Lower lobe of right lung (tissue), 2 donors: ENCODE measurements around the gene FAM181A. TPM values are rescaled to one million over a fixed set of nuclear protein-coding genes. Genes with fewer than 3 reads are reported as not detected.
A peak's percentile ranks its signal among the peaks of the same experiment; 100 is the strongest.

Experiments used
- ATAC-seq, 2 donors: fragments of 200-7000 bp; cut with Tn5 transposase; one replicate each; pipeline ENCODE4 v1.9.1; 2020 to 2022; ENCODE audit warnings: mild to moderate bottlenecking in 2 of 2, moderate library complexity in 2 of 2
- DNase-seq: peaks from one replicate; pipeline ENCODE4 v3.0.0-alpha.2; 2020
- H3K27ac ChIP-seq: fragments of 200-600 bp; one replicate; pipeline ENCODE4 v1.8.0; 2022
- H3K27me3 ChIP-seq: fragments of 200-600 bp; one replicate; pipeline ENCODE4 v1.8.0; 2022; ENCODE audit warnings: low read depth
- H3K36me3 ChIP-seq: fragments of 200-600 bp; one replicate; pipeline ENCODE4 v1.8.0; 2022; ENCODE audit warnings: mild to moderate bottlenecking
- H3K4me1 ChIP-seq: fragments of 200-600 bp; one replicate; pipeline ENCODE4 v1.8.0; 2022
- H3K4me3 ChIP-seq: fragments of 200-600 bp; one replicate; pipeline ENCODE4 v1.8.0; 2022; ENCODE audit warnings: mild to moderate bottlenecking
- H3K9me3 ChIP-seq: fragments of 200-600 bp; one replicate; pipeline ENCODE4 v1.8.0; 2022
- CTCF ChIP-seq: fragments of 200-600 bp; IDR thresholded peaks from one replicate; pipeline ENCODE4 v1.8.0; 2022; ENCODE audit warnings: antibody characterized with exemption, mild to moderate bottlenecking
- intact Hi-C: fragments of 100-400 bp; cut with DNase I; formaldehyde crosslinking; loops from one replicate; pipeline ENCODE4 v1.11.0; 2022
- total RNA-seq: library from RNA; stranded (reverse); fragmentation: NEBNext Ultra II Directional; extraction: Animal tissue kit (Norgen Biotek cat#: 25700); gene quantifications from one replicate; pipeline ENCODE4 v1.2.1, GENCODE V29; 2021
- donor health status: DM: no; HTN: yes; CAD: no; lungs with severe emphysema.

FAM181A gene
- total RNA-seq, 1 donor from 2014 or later = 6.4 TPM

- intact Hi-C loops = no loop called here
- no peaks in the 10 kb centered on the region for H3K9me3 ChIP-seq
- no peaks in the 10 kb centered on the region for H3K27me3 ChIP-seq
- no peak overlapping the region for H3K27ac ChIP-seq
- DNase-seq (peak; percentile 36), ATAC-seq (no peak)
- H3K36me3 ChIP-seq = no peaks in the 10 kb centered on the region
- TF ChIP-seq CTCF = no peak
- no peaks in the 10 kb centered on the region for H3K4me1 ChIP-seq
- no peak overlapping the region for H3K4me3 ChIP-seq
These were observed 20.1 kb downstream of the FAM181A start for GRCh38 chr14:93947282-93947681.

- no peak for ATAC-seq
These were observed 22.4 kb downstream of the FAM181A start for GRCh38 chr14:93949511-93950075.

GRCh38 chr14:93950948-93951634, 23.9 kb downstream of the FAM181A start:
- Histone ChIP-seq H3K9me3 (no peaks in the 10 kb centered on the region), H3K4me3 (no peak overlapping the region), H3K36me3 (no peaks in the 10 kb centered on the region), H3K27ac (no peak overlapping the region), H3K27me3 (no peaks in the 10 kb centered on the region), H3K4me1 (peaks cover 16% of the 10 kb centered on the region)
- TF ChIP-seq CTCF = no peak
- ATAC-seq (no peak), DNase-seq (no peak)
- intact Hi-C loops = no loop called here

More at GRCh38 chr14:93949511-93950075, 22.4 kb downstream of the FAM181A start:
- peaks cover 1% of the 10 kb centered on the region for H3K4me1 ChIP-seq
- no peaks in the 10 kb centered on the region for H3K36me3 ChIP-seq
- no peak overlapping the region for H3K4me3 ChIP-seq
- intact Hi-C loops = no loop called here
- H3K27ac ChIP-seq = no peak overlapping the region
- peak; percentile 39 for DNase-seq
- H3K27me3 ChIP-seq = no peaks in the 10 kb centered on the region
- no peaks in the 10 kb centered on the region for H3K9me3 ChIP-seq
- TF ChIP-seq CTCF = no peak

- Histone ChIP-seq H3K27ac (no peak overlapping the region), H3K36me3 (no peaks in the 10 kb centered on the region), H3K9me3 (no peaks in the 10 kb centered on the region), H3K4me1 (peaks cover 24% of the 10 kb centered on the region), H3K4me3 (no peak overlapping the region), H3K27me3 (no peaks in the 10 kb centered on the region)
- TF ChIP-seq CTCF = no peak
- intact Hi-C loops = no loop called here
- peak; percentile 3 for DNase-seq
- no peak for ATAC-seq
These were observed 24.7 kb downstream of the FAM181A start for GRCh38 chr14:93951635-93952540.

GRCh38 chr14:93952829-93953228, 25.7 kb downstream of the FAM181A start:
- ATAC-seq (no peak), DNase-seq (no peak)
- intact Hi-C loops = no loop called here
- Histone ChIP-seq H3K27ac (no peak overlapping the region), H3K9me3 (no peaks in the 10 kb centered on the region), H3K27me3 (no peaks in the 10 kb centered on the region), H3K4me3 (no peak overlapping the region), H3K36me3 (no peaks in the 10 kb centered on the region), H3K4me1 (peaks cover 27% of the 10 kb centered on the region)
- TF ChIP-seq CTCF = no peak
